Testis (tissue), 2 donors: Measurements from ENCODE around the gene AQP9.

Source experiments
- POLR2A ChIP-seq: fragments of 450-650 bp; IDR thresholded peaks from one replicate; pipeline ENCODE4 v1.6.1; 2017; ENCODE audit warnings: antibody characterized with exemption, mild to moderate bottlenecking, moderate library complexity
- TF ChIP-seq, protein P1 (sequence below), 3 experiments: fragments of 450-650 bp in 2 of 3; fragments of 200-600 bp in 1 of 3; sonication (generic) in 1 of 3; IDR thresholded peaks; one replicate each; pipeline ENCODE4 v1.5.1; 2016 to 2019; ENCODE audit warnings: antibody characterized with exemption in 3 of 3, mild to moderate bottlenecking in 2 of 3, moderate library complexity in 1 of 3

DNA sequence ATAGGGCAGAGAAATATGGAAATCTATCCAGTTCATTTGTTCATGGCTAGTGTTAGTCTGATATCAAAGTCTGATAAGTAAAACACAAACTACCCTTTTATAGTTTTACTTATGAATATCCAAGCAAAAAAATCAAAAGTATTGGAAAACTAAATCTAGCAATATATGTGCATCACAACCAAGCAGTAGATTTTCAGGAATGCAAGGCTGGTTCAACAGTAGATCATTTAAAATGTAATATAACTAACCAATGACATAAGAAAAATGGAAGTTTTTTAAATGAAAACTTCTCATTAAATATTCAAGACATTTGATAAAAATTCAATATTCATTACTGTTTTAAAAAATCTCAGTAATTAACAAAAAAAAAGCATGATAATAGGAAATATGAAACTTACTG is 12.8 kb upstream of the AQP9 start:
- no peak for TF ChIP-seq POLR2A
- TF ChIP-seq, protein P1, sequence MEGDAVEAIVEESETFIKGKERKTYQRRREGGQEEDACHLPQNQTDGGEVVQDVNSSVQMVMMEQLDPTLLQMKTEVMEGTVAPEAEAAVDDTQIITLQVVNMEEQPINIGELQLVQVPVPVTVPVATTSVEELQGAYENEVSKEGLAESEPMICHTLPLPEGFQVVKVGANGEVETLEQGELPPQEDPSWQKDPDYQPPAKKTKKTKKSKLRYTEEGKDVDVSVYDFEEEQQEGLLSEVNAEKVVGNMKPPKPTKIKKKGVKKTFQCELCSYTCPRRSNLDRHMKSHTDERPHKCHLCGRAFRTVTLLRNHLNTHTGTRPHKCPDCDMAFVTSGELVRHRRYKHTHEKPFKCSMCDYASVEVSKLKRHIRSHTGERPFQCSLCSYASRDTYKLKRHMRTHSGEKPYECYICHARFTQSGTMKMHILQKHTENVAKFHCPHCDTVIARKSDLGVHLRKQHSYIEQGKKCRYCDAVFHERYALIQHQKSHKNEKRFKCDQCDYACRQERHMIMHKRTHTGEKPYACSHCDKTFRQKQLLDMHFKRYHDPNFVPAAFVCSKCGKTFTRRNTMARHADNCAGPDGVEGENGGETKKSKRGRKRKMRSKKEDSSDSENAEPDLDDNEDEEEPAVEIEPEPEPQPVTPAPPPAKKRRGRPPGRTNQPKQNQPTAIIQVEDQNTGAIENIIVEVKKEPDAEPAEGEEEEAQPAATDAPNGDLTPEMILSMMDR (IDR thresholded peaks at IDR 0.05): no peak
